GM23338 (cell line): ENCODE data around the gene MKNK2. TPM values are rescaled to one million over a fixed set of nuclear protein-coding genes. Genes with fewer than 3 reads are reported as not detected.

Experiments
- ATAC-seq: fragments of 200-7000 bp; cut with Tn5 transposase; 3 replicates; pipeline ENCODE4 v1.9.1; 2020
- DNase-seq: peaks from one replicate; pipeline ENCODE4 v3.0.0-alpha.2; 2015; ENCODE audit warnings: low spot score
- H2AFZ ChIP-seq: fragments of 200-600 bp; sonication (generic); 2 replicates; pipeline ENCODE4 v1.8.0; 2016; ENCODE audit warnings: antibody characterized with exemption, mild to moderate bottlenecking, moderate library complexity
- H3F3A ChIP-seq: fragments of 200-600 bp; sonication (generic); replicated peaks from 2 replicates; pipeline ENCODE4 v1.8.0; 2017; ENCODE audit warnings: antibody characterized with exemption, mixed run types, low read depth
- H3K27ac ChIP-seq: fragments of 200-600 bp; sonication (generic); 2 replicates; pipeline ENCODE4 v1.6.1; 2016; ENCODE audit warnings: low read depth
- H3K27me3 ChIP-seq: fragments of 200-600 bp; sonication (generic); 2 replicates; pipeline ENCODE4 v1.8.0; 2016; ENCODE audit warnings: mild to moderate bottlenecking, mixed run types, moderate library complexity; ENCODE audit not compliant: insufficient read depth
- H3K36me3 ChIP-seq: fragments of 200-600 bp; sonication (generic); 2 replicates; pipeline ENCODE4 v1.8.0; 2016; ENCODE audit warnings: mild to moderate bottlenecking; ENCODE audit not compliant: insufficient read depth
- H3K4me1 ChIP-seq: fragments of 200-600 bp; sonication (generic); 2 replicates; pipeline ENCODE4 v1.8.0; 2016; ENCODE audit warnings: mild to moderate bottlenecking, moderate library complexity; ENCODE audit not compliant: insufficient read depth
- H3K4me2 ChIP-seq: fragments of 200-600 bp; sonication (generic); 2 replicates; pipeline ENCODE4 v1.7.1; 2017; ENCODE audit warnings: mixed run types
- H3K4me3 ChIP-seq: fragments of 200-600 bp; sonication (generic); 2 replicates; pipeline ENCODE4 v1.6.1; 2016; ENCODE audit warnings: mixed run types
- H3K79me2 ChIP-seq: fragments of 200-600 bp; sonication (generic); replicated peaks from 2 replicates; pipeline ENCODE4 v1.8.0; 2017; ENCODE audit warnings: mild to moderate bottlenecking; ENCODE audit not compliant: insufficient read depth
- H3K9me2 ChIP-seq: fragments of 200-600 bp; sonication (generic); 2 replicates; pipeline ENCODE4 v1.8.0; 2017; ENCODE audit not compliant: insufficient read depth
- H4K20me1 ChIP-seq: fragments of 200-600 bp; sonication (generic); replicated peaks from 2 replicates; pipeline ENCODE4 v1.8.0; 2017; ENCODE audit warnings: mild to moderate bottlenecking; ENCODE audit not compliant: insufficient read depth
- H3K27ac Mint-ChIP-seq: 2 replicates; pipeline ENCODE4 v1.8.0; 2020; ENCODE audit warnings: inconsistent platforms, mild to moderate bottlenecking, moderate library complexity, mixed read lengths
- H3K27me3 Mint-ChIP-seq: 3 replicates; pipeline ENCODE4 v1.8.0; 2022; ENCODE audit warnings: low read depth, mild to moderate bottlenecking, moderate library complexity, mixed read lengths, inconsistent platforms; ENCODE audit not compliant: insufficient read depth, poor library complexity
- H3K36me3 Mint-ChIP-seq: 3 replicates; pipeline ENCODE4 v1.8.0; 2021; ENCODE audit warnings: low read depth, mild to moderate bottlenecking, inconsistent platforms, moderate library complexity, mixed read lengths
- H3K4me1 Mint-ChIP-seq: 3 replicates; pipeline ENCODE4 v1.8.0; 2020; ENCODE audit warnings: mild to moderate bottlenecking, inconsistent platforms, mixed read lengths
- H3K4me3 Mint-ChIP-seq: 3 replicates; pipeline ENCODE4 v1.8.0; 2021; ENCODE audit warnings: moderate library complexity, mild to moderate bottlenecking, inconsistent platforms, mixed read lengths
- H3K9me3 Mint-ChIP-seq: 3 replicates; pipeline ENCODE4 v1.8.0; 2020; ENCODE audit warnings: moderate library complexity, mild to moderate bottlenecking, inconsistent platforms, mixed read lengths
- CREB1 ChIP-seq: fragments of 250-450 bp; sonication (Bioruptor Pico); IDR thresholded peaks from 2 replicates; pipeline ENCODE4 v1.5.0; 2020; ENCODE audit warnings: low read depth, mild to moderate bottlenecking, moderate library complexity
- CTCF ChIP-seq, 2 experiments: fragments of 200-600 bp in 1 of 2; sonication (generic) in 1 of 2; conservative IDR thresholded peaks; 2 replicates each; pipeline versions ENCODE4 v1.5.1 to v1.6.1; 2016 to 2017; ENCODE audit warnings: antibody characterized with exemption in 2 of 2, low read depth in 2 of 2, mild to moderate bottlenecking in 2 of 2, moderate library complexity in 1 of 2
- ETS1 ChIP-seq: IDR thresholded peaks from 2 replicates; pipeline ENCODE4 v1.6.1; 2016; ENCODE audit warnings: antibody characterized with exemption
- EZH2 ChIP-seq: fragments of 200-600 bp; sonication (generic); IDR thresholded peaks from one replicate; pipeline ENCODE4 v1.8.0; 2017; ENCODE audit warnings: antibody characterized with exemption, mild to moderate bottlenecking, low read depth; ENCODE audit not compliant: unreplicated experiment
- EZH2phosphoT487 ChIP-seq: fragments of 200-600 bp; sonication (generic); IDR thresholded peaks from one replicate; pipeline ENCODE4 v1.8.1; 2018; ENCODE audit warnings: antibody characterized with exemption; ENCODE audit not compliant: unreplicated experiment
- JUNB ChIP-seq: IDR thresholded peaks from one replicate; pipeline ENCODE4 v1.6.1; 2016; ENCODE audit warnings: antibody characterized with exemption; ENCODE audit not compliant: unreplicated experiment
- POLR2AphosphoS5 ChIP-seq: IDR thresholded peaks from 2 replicates; pipeline ENCODE4 v1.6.1; 2016; ENCODE audit warnings: antibody characterized with exemption, low read depth
- REST ChIP-seq: IDR thresholded peaks from one replicate; pipeline ENCODE4 v1.6.1; 2018; ENCODE audit warnings: antibody characterized with exemption; ENCODE audit not compliant: unreplicated experiment
- ZNF114 ChIP-seq: fragments of 250-450 bp; sonication (Bioruptor Pico); IDR thresholded peaks from 2 replicates; pipeline ENCODE4 v1.5.0; 2020; ENCODE audit warnings: mild to moderate bottlenecking, moderate library complexity
- ZNF331 ChIP-seq: fragments of 250-450 bp; sonication (Bioruptor Pico); IDR thresholded peaks from 2 replicates; pipeline ENCODE4 v1.5.0; 2020; ENCODE audit warnings: low read depth, mild to moderate bottlenecking, moderate library complexity
- polyA plus RNA-seq: library from polyadenylated mRNA; unstranded; fragments of >200 nt; fragmentation: Nextera tagmentation; extraction: Ambion mirVana; gene quantifications from 2 replicates; pipeline ENCODE4 v1.2.1, GENCODE V29; 2016
- total RNA-seq: library from RNA; depleted of rRNA; stranded (reverse); fragments of >200 nt; shearing (Covaris generic); gene quantifications from 2 replicates; pipeline ENCODE4 v1.2.3, GENCODE V29; 2014

MKNK2 gene
- total and polyA plus RNA-seq, 2 experiments from 2014 or later, result 71.0 to 159 TPM

GRCh38 chr19:1991018-1991913, 59.8 kb downstream of the MKNK2 start:
- no peak overlapping the region for H3K4me2 ChIP-seq
- Mint-ChIP-seq H3K4me3 (no peak overlapping the region), H3K27me3 (peaks cover 13% of the 10 kb centered on the region), H3K36me3 (peaks cover 36% of the 10 kb centered on the region), H3K9me3 (peaks cover 5% of the 10 kb centered on the region; the same call in 2 of the 3 replicates), H3K4me1 (no peaks in the 10 kb centered on the region), H3K27ac (no peak overlapping the region)
- no peak overlapping the region for H2AFZ ChIP-seq
- TF ChIP-seq ETS1 (no peak), CTCF (conservative IDR thresholded peaks at IDR 0.05; ENCODE audit: low read depth in 2 of 2) (no peak)
- H3K27ac ChIP-seq, result no peak overlapping the region
- H3K36me3 ChIP-seq, result peaks cover 4% of the 10 kb centered on the region; the same call in 1 of the 2 replicates
- no peak overlapping the region for H3K4me3 ChIP-seq
- H3K4me1 ChIP-seq, result no peaks in the 10 kb centered on the region
- H4K20me1 ChIP-seq, result peaks cover 7% of the 10 kb centered on the region
- H3K79me2 ChIP-seq, result no peaks in the 10 kb centered on the region
- H3K9me2 ChIP-seq, result 0 out of 2 replicates have a peak, but pooled peaks cover 4% of the 10 kb centered on the region
- DNase-seq (no peak), ATAC-seq (no peak)
- H3K27me3 ChIP-seq, result no peaks in the 10 kb centered on the region
- H3F3A ChIP-seq, result peaks cover 23% of the 10 kb centered on the region

- Histone ChIP-seq H2AFZ (no peak overlapping the region), H3K4me1 (no peaks in the 10 kb centered on the region), H3K9me2 (no peaks in the 10 kb centered on the region), H3K4me3 (no peak overlapping the region), H3K27ac (no peak overlapping the region), H3K36me3 (no peaks in the 10 kb centered on the region), H3K4me2 (no peak overlapping the region), H3K79me2 (no peaks in the 10 kb centered on the region), H4K20me1 (peaks cover 7% of the 10 kb centered on the region; the same call in 1 of the 2 replicates), H3K27me3 (no peaks in the 10 kb centered on the region), H3F3A (peaks cover 27% of the 10 kb centered on the region; the same call in 1 of the 2 replicates)
- no peak for DNase-seq
- Mint-ChIP-seq H3K4me1 (no peaks in the 10 kb centered on the region), H3K27me3 (peaks cover 15% of the 10 kb centered on the region), H3K9me3 (no peaks in the 10 kb centered on the region), H3K4me3 (no peak overlapping the region), H3K36me3 (peaks cover 30% of the 10 kb centered on the region; the same call in 2 of the 3 replicates), H3K27ac (no peak overlapping the region)
- ATAC-seq, result no peak
- TF ChIP-seq JUNB (no peak), ZNF331 (no peak), CTCF (conservative IDR thresholded peaks at IDR 0.05; ENCODE audit: low read depth in 2 of 2) (no peak), ETS1 (no peak), EZH2 (no peak), REST (no peak), EZH2phosphoT487 (no peak), POLR2AphosphoS5 (no peak), ZNF114 (CRISPR knock-in tag) (no peak), CREB1 (no peak)
Observed at GRCh38 chr19:1990230-1991017, 60.6 kb downstream of the MKNK2 start.
